Uterus (tissue), 4 donors: ENCODE results near the gene RAB2B. TPM values are rescaled to one million over a fixed set of nuclear protein-coding genes. Genes with fewer than 3 reads are reported as not detected.
A peak's percentile ranks its signal among the peaks of the same experiment; 100 is the strongest.

Experiments
- DNase-seq, 2 donors: peaks; one replicate each; pipeline ENCODE4 v3.0.0-alpha.2; 2019 to 2020
- H3K27ac ChIP-seq, 2 donors: fragments of 200-600 bp; sonication (generic); 1 replicate in 1 of 2; 2 replicates in 1 of 2; pipeline ENCODE4 v1.5.1; 2016 to 2018
- H3K27me3 ChIP-seq, 2 donors: fragments of 200-600 bp; sonication (generic); one replicate each; pipeline ENCODE4 v1.5.1; 2018 to 2019; ENCODE audit warnings: control low read depth in 1 of 2
- H3K36me3 ChIP-seq, 2 donors: fragments of 200-600 bp; sonication (generic); one replicate each; pipeline ENCODE4 v1.5.1; 2019; ENCODE audit warnings: control low read depth in 1 of 2
- H3K4me1 ChIP-seq, 2 donors: fragments of 200-600 bp; sonication (generic); one replicate each; pipeline ENCODE4 v1.5.1; 2018 to 2019; ENCODE audit warnings: control low read depth in 1 of 2
- H3K4me3 ChIP-seq, 2 donors: fragments of 200-600 bp; sonication (generic); 1 replicate in 1 of 2; 2 replicates in 1 of 2; pipeline ENCODE4 v1.5.1; 2018 to 2019; ENCODE audit warnings: mild to moderate bottlenecking in 1 of 2
- H3K9me3 ChIP-seq, 2 donors: fragments of 200-600 bp; sonication (generic); one replicate each; pipeline ENCODE4 v1.5.1; 2019; ENCODE audit warnings: control low read depth in 1 of 2
- POLR2A ChIP-seq, 2 donors: fragments of 450-650 bp; IDR thresholded peaks; one replicate each; pipeline ENCODE4 v1.6.1; 2016; ENCODE audit warnings: antibody characterized with exemption in 2 of 2, mild to moderate bottlenecking in 1 of 2, moderate library complexity in 1 of 2
- intact Hi-C: fragments of 100-400 bp; cut with DNase I; formaldehyde crosslinking; loops from one replicate; pipeline ENCODE4 v1.15.1; 2023; ENCODE audit warnings: low total_unique reads
- total RNA-seq, 4 donors: library from RNA; depleted of rRNA in 3 of 4; stranded (reverse); fragments of >200 nt in 3 of 4; gene quantifications; one replicate each; pipeline versions ENCODE4 v1.1.0 to v1.2.4, GENCODE V29; 2014 to 2023
- TF ChIP-seq, protein P1 (sequence below), 4 experiments: fragments of 200-600 bp in 2 of 4; fragments of 450-650 bp in 2 of 4; sonication (generic) in 2 of 4; IDR thresholded peaks; one replicate each; pipeline ENCODE4 v1.5.1; 2016 to 2019; ENCODE audit warnings: antibody characterized with exemption in 4 of 4, mild to moderate bottlenecking in 2 of 4, moderate library complexity in 1 of 4
- donor health status: DM: yes; HTN: yes; CAD: no.

The RAB2B gene
- total RNA-seq, 4 donors from 2014 or later, result 8.5 to 47.9 (median 22.9) TPM

DNA sequence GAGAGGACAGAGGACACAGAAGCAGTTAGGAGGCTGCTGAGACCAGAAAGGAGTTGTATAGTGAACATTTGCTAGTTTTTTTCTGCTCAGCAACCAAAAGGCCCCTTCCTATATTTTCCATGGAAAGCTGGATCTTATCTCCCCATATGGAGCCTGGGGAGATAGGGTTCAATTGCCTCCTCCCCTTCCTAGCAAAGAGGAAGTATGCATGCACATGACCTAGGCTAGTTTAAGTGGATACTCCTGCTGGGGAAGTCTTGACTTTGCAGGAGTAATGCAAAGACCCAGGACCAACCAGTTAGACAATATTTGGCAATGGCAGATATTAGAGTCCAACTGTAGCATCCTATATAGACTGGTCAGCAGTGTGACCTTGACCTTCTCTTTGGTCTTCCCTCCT, 35.9 kb downstream of the RAB2B start:
- Histone ChIP-seq H3K4me3 (no peak overlapping the region), H3K27ac (no peak overlapping the region), H3K36me3 (no peaks in the 10 kb centered on the region), H3K4me1 (peaks cover 0 to 7% of the 10 kb centered on the region in 2 donors), H3K9me3 (no peaks in the 10 kb centered on the region), H3K27me3 (no peaks in the 10 kb centered on the region)
- TF ChIP-seq POLR2A (IDR thresholded peaks at IDR 0.05), result no peak
- TF ChIP-seq, protein P1, sequence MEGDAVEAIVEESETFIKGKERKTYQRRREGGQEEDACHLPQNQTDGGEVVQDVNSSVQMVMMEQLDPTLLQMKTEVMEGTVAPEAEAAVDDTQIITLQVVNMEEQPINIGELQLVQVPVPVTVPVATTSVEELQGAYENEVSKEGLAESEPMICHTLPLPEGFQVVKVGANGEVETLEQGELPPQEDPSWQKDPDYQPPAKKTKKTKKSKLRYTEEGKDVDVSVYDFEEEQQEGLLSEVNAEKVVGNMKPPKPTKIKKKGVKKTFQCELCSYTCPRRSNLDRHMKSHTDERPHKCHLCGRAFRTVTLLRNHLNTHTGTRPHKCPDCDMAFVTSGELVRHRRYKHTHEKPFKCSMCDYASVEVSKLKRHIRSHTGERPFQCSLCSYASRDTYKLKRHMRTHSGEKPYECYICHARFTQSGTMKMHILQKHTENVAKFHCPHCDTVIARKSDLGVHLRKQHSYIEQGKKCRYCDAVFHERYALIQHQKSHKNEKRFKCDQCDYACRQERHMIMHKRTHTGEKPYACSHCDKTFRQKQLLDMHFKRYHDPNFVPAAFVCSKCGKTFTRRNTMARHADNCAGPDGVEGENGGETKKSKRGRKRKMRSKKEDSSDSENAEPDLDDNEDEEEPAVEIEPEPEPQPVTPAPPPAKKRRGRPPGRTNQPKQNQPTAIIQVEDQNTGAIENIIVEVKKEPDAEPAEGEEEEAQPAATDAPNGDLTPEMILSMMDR (IDR thresholded peaks at IDR 0.05), result no peak
- intact Hi-C loops, result no loop called here
- no peak for DNase-seq

DNA sequence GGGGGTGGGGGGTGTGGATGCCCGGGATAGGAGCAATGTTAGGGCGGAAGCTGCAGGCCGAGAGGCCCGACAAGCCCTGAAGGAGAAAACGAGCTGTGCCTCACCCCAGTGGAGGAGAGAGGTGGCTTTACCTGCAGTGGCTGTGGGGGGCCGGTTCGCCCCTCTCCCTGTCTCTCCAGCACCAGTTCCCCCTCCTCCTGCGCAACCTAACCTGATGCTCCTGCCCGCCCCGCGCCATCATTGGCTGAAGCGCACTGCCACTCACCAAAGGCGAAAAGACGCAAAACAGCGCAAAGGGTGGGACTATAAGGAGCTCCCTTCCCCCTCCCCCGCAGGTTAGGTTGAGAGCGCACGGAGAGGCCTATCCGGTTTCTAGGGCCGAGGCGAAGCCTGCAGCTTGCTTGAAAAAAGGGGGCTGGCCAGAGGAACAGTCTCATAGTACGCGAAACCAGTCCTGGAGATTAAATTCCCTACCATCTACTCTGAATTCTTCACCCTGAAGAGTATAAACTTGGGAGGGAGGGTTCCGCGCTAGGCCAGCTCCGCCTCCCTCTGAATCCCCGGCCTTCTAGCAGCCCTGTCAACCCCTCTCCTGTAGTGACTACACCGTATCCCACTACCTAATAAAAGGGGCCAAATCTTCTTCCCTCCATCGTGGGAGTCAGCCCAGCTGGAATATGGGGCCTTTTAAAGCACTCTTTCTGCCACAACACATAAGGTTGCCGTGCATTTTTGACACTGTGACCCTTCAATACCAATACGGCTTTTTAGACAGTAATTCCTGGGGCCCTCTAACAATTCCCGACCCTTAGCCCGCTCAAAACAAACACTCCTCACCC, 39.5 kb downstream of the RAB2B start:
- intact Hi-C loops, result no loop called here
- no peaks in the 10 kb centered on the region for H3K9me3 ChIP-seq
- DNase-seq, result peak; percentile 99 to 100
- peak overlapping the region; percentile 80 to 93 for H3K27ac ChIP-seq
- no peaks in the 10 kb centered on the region for H3K27me3 ChIP-seq
- H3K4me3 ChIP-seq, result peak overlapping the region; percentile 68 to 73
- TF ChIP-seq, protein P1 (IDR thresholded peaks at IDR 0.05), result peak in 1 of 4 experiments; percentile 24
- peak; percentile 48 to 52 for TF ChIP-seq POLR2A (IDR thresholded peaks at IDR 0.05)
- peaks cover 0 to 7% of the 10 kb centered on the region in 2 donors for H3K4me1 ChIP-seq
- no peaks in the 10 kb centered on the region for H3K36me3 ChIP-seq

DNA sequence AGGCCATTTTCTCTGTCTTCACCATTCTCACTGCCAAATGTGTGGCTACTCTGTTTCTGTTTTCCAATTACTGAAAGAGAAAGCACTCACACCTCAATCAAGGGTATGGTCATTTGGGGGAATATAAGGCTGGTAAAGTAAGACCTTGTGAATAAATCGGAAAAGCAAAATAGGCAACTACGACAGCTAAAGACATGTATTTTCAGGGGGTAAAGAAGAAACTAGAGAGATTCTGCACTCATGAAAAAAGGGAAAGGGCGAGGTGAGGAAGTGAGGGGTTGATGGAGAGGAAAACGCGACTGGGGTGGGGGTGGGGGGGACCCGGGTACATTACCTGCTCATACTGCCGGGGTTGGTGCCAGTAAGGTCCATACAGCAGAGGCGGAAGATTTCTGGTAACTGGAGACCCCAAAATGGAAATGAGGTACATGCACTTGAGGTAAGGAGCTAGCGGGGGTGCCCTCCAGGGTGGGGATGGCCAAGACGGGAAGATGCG, 40.1 kb downstream of the RAB2B start:
- H3K36me3 ChIP-seq, result no peaks in the 10 kb centered on the region
- H3K4me1 ChIP-seq, result peaks cover 0 to 7% of the 10 kb centered on the region in 2 donors
- no peaks in the 10 kb centered on the region for H3K27me3 ChIP-seq
- no peak for DNase-seq
- peak overlapping the region; percentile 80 to 93 for H3K27ac ChIP-seq
- H3K9me3 ChIP-seq, result no peaks in the 10 kb centered on the region
- TF ChIP-seq POLR2A (IDR thresholded peaks at IDR 0.05), result no peak
- TF ChIP-seq, protein P1 (IDR thresholded peaks at IDR 0.05), result no peak
- intact Hi-C loops, result no loop called here
- H3K4me3 ChIP-seq, result peak overlapping the region; percentile 68 to 73

DNA sequence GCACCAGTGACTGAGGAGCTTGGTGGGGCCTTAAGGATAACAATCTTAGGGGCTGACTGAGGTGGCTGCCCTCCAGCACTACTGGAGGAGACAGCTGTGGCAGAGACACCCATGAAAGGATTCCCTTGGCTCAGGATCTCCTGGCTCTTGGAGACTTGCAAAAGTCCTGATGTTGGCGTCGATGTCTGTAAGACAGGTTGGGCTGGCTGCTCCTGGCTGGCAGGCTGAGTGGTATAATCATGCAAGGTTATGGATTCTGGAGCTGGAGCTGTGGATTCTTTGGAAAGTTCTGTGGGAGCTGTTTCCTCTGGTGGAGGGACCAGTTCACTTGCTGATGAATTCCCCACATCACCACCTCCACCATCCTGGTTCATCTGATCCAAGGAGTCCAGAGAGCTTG, 45.6 kb downstream of the RAB2B start:
- no peaks in the 10 kb centered on the region for H3K27me3 ChIP-seq
- H3K9me3 ChIP-seq, result no peaks in the 10 kb centered on the region
- intact Hi-C loops, result no loop called here
- no peaks in the 10 kb centered on the region for H3K4me1 ChIP-seq
- no peak overlapping the region for H3K27ac ChIP-seq
- no peaks in the 10 kb centered on the region for H3K36me3 ChIP-seq
- DNase-seq, result no peak
- TF ChIP-seq, protein P1 (IDR thresholded peaks at IDR 0.05), result no peak
- TF ChIP-seq POLR2A (IDR thresholded peaks at IDR 0.05), result no peak
- H3K4me3 ChIP-seq, result no peak overlapping the region

DNA sequence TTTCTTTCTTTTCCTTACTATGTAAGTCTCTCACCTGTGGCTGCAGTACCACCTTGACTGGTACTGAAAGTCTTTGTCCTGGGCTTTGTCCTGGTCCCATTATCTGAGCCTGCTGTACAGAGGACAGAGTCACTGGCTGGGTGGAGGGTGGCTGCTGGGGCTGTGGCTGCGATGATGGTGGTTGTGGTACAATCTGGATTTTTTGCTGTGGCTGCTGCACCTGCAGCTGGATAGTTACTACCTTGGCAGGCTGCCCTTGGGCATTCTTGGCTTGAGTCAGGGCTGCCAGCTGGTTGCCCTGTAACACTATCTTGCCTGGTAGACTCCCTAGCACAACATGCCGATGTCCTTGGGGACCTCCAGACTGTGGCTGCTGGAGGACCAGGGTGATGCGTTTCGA, 47.8 kb downstream of the RAB2B start:
- no peaks in the 10 kb centered on the region for H3K36me3 ChIP-seq
- TF ChIP-seq POLR2A (IDR thresholded peaks at IDR 0.05), result no peak
- TF ChIP-seq, protein P1 (IDR thresholded peaks at IDR 0.05), result no peak
- no peaks in the 10 kb centered on the region for H3K4me1 ChIP-seq
- H3K27ac ChIP-seq, result no peak overlapping the region
- H3K27me3 ChIP-seq, result no peaks in the 10 kb centered on the region
- DNase-seq, result no peak
- no peaks in the 10 kb centered on the region for H3K9me3 ChIP-seq
- H3K4me3 ChIP-seq, result no peak overlapping the region
- intact Hi-C loops, result no loop called here
